Tibial nerve (tissue), 4 donors: Measurements from ENCODE around the gene XRCC4. TPM values are rescaled to one million over a fixed set of nuclear protein-coding genes. Genes with fewer than 3 reads are reported as not detected.
A peak's percentile ranks its signal among the peaks of the same experiment; 100 is the strongest.

Source experiments
- DNase-seq, 2 donors: peaks; one replicate each; pipeline ENCODE4 v3.0.0-alpha.2; 2019; ENCODE audit warnings: low spot score in 2 of 2
- H3K27ac ChIP-seq, 4 donors: fragments of 200-600 bp; sonication (generic) in 3 of 4; one replicate each; pipeline ENCODE4 v1.5.1; 2017 to 2019; ENCODE audit warnings: mild to moderate bottlenecking in 1 of 4
- H3K27me3 ChIP-seq, 2 donors: fragments of 200-600 bp; sonication (generic) in 1 of 2; one replicate each; pipeline versions ENCODE4 v1.5.1 to v1.6.0; 2017 to 2019
- H3K36me3 ChIP-seq, 3 donors: fragments of 200-600 bp; sonication (generic); one replicate each; pipeline ENCODE4 v1.5.1; 2018 to 2019
- H3K4me1 ChIP-seq, 4 donors: fragments of 200-600 bp; sonication (generic) in 3 of 4; one replicate each; pipeline ENCODE4 v1.5.1; 2017 to 2019
- H3K4me3 ChIP-seq, 4 donors: fragments of 200-600 bp; sonication (generic) in 3 of 4; one replicate each; pipeline ENCODE4 v1.5.1; 2017 to 2019; ENCODE audit warnings: mild to moderate bottlenecking in 1 of 4, moderate library complexity in 1 of 4
- H3K9me3 ChIP-seq, 4 donors: fragments of 200-600 bp; sonication (generic) in 3 of 4; one replicate each; pipeline ENCODE4 v1.5.1; 2017 to 2019
- CTCF ChIP-seq, 5 experiments: fragments of 200-600 bp in 3 of 5; fragments of 450-650 bp in 2 of 5; sonication (generic) in 3 of 5; IDR thresholded peaks; one replicate each; pipeline ENCODE4 v1.5.1; 2016 to 2019; ENCODE audit warnings: antibody characterized with exemption in 5 of 5, mild to moderate bottlenecking in 3 of 5, moderate library complexity in 2 of 5
- EP300 ChIP-seq, 2 donors: sonication (generic); formaldehyde crosslinking; IDR thresholded peaks; one replicate each; pipeline ENCODE4 v1.6.1; 2017; ENCODE audit warnings: antibody characterized with exemption in 2 of 2, mild to moderate bottlenecking in 1 of 2
- POLR2A ChIP-seq, 2 donors: fragments of 450-650 bp; IDR thresholded peaks; one replicate each; pipeline ENCODE4 v1.6.1; 2017; ENCODE audit warnings: antibody characterized with exemption in 2 of 2, mild to moderate bottlenecking in 2 of 2, moderate library complexity in 2 of 2
- WGBS, 2 donors: methylation state at CpG; one replicate each; pipeline ENCODE4 v1.1.5; 2018; 5-methylcytosine and 5-hydroxymethylcytosine counted together
- total RNA-seq, 4 donors: library from RNA; depleted of rRNA; stranded (reverse); fragments of >200 nt; gene quantifications; one replicate each; pipeline ENCODE4 v1.1.0, GENCODE V29; 2016

The XRCC4 gene
- total RNA-seq, 4 donors from 2014 or later, result 3.1 to 11.7 (median 8.2) TPM

- TF ChIP-seq CTCF (IDR thresholded peaks at IDR 0.05), result no peak
- Histone ChIP-seq H3K36me3 (peaks cover 0 to 22% (median 0%) of the 10 kb centered on the region in 3 donors), H3K27me3 (no peaks in the 10 kb centered on the region), H3K4me1 (no peaks in the 10 kb centered on the region), H3K27ac (no peak overlapping the region), H3K9me3 (no peaks in the 10 kb centered on the region), H3K4me3 (no peak overlapping the region)
- no peak for DNase-seq
- WGBS, 2 donors, result 91 to 98% methylated on average over 1 of the region's 1 CpG
Measured at GRCh38 chr5:83204651-83205050, 127.3 kb downstream of the XRCC4 start.

GRCh38 chr5:83209963-83210362 is 132.6 kb downstream of the XRCC4 start:
- Histone ChIP-seq H3K27me3 (no peaks in the 10 kb centered on the region), H3K4me3 (no peak overlapping the region), H3K9me3 (no peaks in the 10 kb centered on the region), H3K4me1 (no peaks in the 10 kb centered on the region), H3K27ac (peak overlapping the region in 1 of 4 donors; percentile 15), H3K36me3 (peaks cover 0 to 15% (median 0%) of the 10 kb centered on the region in 3 donors)
- no peak for TF ChIP-seq CTCF (IDR thresholded peaks at IDR 0.05)
- no peak for TF ChIP-seq POLR2A (IDR thresholded peaks at IDR 0.05)
- TF ChIP-seq EP300 (IDR thresholded peaks at IDR 0.05), result no peak
- no peak for DNase-seq

- H3K4me3 ChIP-seq, result no peak overlapping the region
- H3K9me3 ChIP-seq, result no peaks in the 10 kb centered on the region
- no peaks in the 10 kb centered on the region for H3K27me3 ChIP-seq
- no peak for TF ChIP-seq POLR2A (IDR thresholded peaks at IDR 0.05)
- no peak for TF ChIP-seq EP300 (IDR thresholded peaks at IDR 0.05)
- no peak for TF ChIP-seq CTCF (IDR thresholded peaks at IDR 0.05)
- no peaks in the 10 kb centered on the region for H3K36me3 ChIP-seq
- no peaks in the 10 kb centered on the region for H3K4me1 ChIP-seq
- no peak overlapping the region for H3K27ac ChIP-seq
- DNase-seq, result no peak
Measured at GRCh38 chr5:83219077-83219476, 141.7 kb downstream of the XRCC4 start.

GRCh38 chr5:83219495-83219894 is 142.1 kb downstream of the XRCC4 start:
- H3K4me1 ChIP-seq, result no peaks in the 10 kb centered on the region

GRCh38 chr5:83220331-83220730 is 143.0 kb downstream of the XRCC4 start:
- Histone ChIP-seq H3K36me3 (no peaks in the 10 kb centered on the region), H3K9me3 (no peaks in the 10 kb centered on the region), H3K4me1 (no peaks in the 10 kb centered on the region), H3K27me3 (no peaks in the 10 kb centered on the region), H3K27ac (no peak overlapping the region), H3K4me3 (no peak overlapping the region)
- 74 to 89% methylated on average over 3 of the region's 3 CpGs for WGBS, 2 donors
- no peak for TF ChIP-seq CTCF (IDR thresholded peaks at IDR 0.05)
- no peak for DNase-seq

More at GRCh38 chr5:83219495-83219894, 142.1 kb downstream of the XRCC4 start:
- Histone ChIP-seq H3K4me3 (no peak overlapping the region), H3K36me3 (no peaks in the 10 kb centered on the region), H3K27me3 (no peaks in the 10 kb centered on the region), H3K9me3 (no peaks in the 10 kb centered on the region), H3K27ac (no peak overlapping the region)
- no peak for DNase-seq
- TF ChIP-seq CTCF (IDR thresholded peaks at IDR 0.05) (no peak), EP300 (IDR thresholded peaks at IDR 0.05) (no peak)
- 73 to 74% methylated on average over 4 of the region's 4 CpGs for WGBS, 2 donors
